GM18867 (cell line): ENCODE results near the gene CLCN3.
"Not testable (repeated sequence)": the region's sequence is repeated elsewhere in the genome, so short reads cannot be mapped to it uniquely, and the experiment has no call there.

Source experiments
- ATAC-seq: cut with Tn5 transposase; IDR thresholded peaks from one replicate; pipeline ENCODE4 v1.9.1; 2021; ENCODE audit warnings: mild to moderate bottlenecking, moderate library complexity; ENCODE audit not compliant: unreplicated experiment

CLCN3 gene

DNA sequence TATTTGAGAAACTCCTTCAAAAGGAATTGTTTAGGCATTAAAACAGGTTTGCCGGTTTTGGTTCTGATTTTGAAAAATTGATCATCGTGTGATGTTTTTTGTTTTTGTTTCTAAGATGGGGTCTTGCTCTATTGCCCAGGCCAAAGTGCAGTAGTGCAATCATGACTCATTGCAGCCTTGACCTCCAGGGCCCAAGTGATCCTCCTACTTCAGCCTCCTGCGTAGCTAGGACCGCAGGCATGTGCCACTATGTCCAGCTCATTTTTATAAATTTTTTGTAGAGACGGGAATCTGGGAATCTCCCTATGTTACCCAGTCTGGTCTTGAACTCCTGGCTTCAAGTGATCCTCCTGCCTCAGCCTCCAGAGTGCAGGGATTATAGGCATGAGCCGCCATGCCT is 35.0 kb downstream of the CLCN3 start:
- ATAC-seq: no peak

DNA sequence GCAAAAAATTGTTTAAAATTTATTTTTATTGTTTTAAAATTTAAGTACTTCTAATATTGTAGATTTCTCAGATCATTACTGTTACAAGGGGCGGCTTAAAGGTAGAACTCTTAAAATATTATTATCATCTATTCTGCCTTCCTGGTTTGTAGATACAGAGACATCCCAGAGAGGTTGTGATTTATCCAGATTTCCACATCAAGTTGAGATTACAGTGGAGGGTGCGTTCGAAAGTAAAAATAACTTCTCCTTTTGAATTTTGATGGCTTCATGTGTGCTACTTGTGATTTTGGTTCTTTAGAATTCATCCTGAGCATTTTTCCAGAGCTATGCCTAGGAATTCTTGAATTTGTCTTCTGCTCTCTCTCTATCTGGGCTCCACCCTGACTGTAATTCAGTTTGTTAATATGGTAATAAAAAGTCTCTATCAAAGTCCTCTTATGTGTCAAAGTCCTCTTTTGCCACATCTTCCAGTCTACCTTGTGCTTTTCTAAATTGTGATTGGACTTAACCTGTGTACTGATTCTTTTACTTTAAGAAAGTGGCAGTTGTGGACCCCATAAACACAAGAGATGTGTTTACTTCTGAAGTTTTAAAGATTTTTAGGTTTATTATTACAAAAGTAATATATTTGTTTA is 37.2 kb downstream of the CLCN3 start:
- ATAC-seq: no peak

DNA sequence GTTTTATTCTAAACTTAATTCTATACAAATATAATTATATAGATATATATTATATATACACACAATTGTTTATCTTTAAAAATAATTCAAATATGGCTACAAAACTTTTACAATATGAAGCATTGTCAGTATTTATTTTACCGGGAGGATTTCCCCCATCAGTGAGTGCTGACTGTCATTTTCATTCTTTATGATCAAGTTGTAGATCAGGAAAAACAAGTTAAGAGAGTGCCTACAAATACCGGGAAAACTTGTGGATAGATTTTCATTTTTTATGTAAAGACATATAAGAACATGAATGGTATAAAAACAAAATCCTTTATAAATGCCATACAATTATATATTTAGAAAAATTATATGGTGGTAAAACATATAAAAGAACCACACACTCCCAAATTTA is 37.8 kb downstream of the CLCN3 start:
- ATAC-seq: no peak

GRCh38 chr4:169658975-169659715 is 38.8 kb downstream of the CLCN3 start:
- no peak for ATAC-seq

DNA sequence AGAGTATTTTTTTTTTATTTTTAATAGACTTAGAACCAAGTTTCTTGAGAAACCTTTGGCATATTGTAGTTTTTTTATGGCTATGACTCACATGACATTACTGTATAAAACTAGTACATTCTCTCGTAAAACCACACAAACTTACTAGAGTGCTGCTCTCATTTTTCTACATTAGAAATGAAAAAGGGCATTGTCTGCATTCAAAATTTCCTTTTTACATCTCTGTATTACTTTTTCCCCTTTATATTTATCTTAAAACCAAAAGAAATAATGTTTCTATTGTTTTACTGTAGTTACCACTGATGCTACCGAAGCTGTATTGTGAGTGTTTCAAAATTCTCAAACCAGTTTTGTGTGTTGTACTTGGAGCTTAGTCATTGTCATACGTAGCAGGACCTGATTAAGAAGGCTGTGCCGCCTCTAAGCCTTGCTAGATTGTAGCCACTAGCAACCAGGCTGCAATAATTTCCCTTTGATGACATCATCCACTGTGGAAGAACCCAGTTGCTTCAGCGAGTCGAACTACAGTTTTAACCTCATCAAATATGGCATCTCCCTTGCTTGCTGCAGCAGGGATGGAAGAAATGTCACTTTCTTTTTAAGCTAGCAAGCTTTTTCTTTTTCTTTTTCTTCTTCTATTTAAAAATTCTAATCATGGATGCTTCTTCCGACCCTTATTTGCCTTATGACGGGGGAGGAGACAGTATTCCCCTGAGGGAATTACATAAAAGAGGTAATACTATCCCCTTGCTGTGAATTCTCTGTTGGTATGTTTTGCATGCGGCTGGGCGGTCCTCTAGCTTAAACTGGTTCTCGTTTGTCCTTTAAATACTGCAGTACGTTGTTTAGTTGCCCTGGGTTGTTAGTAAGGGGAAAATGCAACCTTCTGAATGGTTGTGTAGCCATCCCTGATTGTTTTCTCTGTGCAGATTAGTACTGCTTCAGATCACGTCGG is 39.6 kb downstream of the CLCN3 start:
- peak; percentile 96 for ATAC-seq

DNA sequence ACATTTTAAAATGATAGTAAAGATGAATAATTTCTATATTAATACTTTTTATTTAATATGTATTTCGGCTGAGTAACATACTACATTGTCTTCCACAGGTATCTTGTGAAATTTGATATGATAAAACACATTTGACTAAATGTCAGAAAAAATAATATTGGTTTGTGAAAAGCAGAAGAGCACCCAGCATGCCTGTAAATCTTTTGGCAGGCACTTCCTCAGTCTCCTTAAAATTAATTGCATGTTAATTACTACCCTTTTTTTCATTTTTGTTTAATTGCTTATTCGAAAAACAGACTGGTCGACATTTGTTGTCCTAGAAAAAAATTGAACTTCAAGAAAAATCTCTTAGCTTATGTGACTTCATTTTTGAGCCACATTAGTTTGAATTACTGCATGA is 40.6 kb downstream of the CLCN3 start:
- no peak for ATAC-seq

GRCh38 chr4:169661761-169662160 is 41.4 kb downstream of the CLCN3 start:
- no peak for ATAC-seq

- no peak for ATAC-seq
Measured at GRCh38 chr4:169662206-169662605, 41.8 kb downstream of the CLCN3 start.

DNA sequence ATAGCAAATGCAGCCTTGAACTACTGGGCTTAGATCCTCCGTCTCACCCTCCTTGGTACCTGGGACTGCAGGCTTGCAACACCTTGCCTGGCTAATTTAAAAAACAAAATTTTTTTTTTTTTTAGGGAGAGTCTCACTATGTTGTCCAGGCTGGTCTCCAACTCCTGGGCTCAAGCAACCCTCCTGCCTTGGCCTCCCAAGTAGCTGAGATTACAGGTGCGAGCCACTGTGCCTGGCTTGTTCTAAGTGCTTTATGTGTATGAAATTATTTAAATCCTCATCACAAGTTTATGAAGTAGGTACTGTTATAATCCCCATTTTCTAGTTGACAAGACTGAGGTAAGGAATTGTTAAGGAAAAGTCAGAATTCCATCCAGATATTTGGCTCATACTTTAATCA is 43.0 kb downstream of the CLCN3 start:
- no peak for ATAC-seq

GRCh38 chr4:169663831-169664230 is 43.5 kb downstream of the CLCN3 start:
- ATAC-seq: no peak

DNA sequence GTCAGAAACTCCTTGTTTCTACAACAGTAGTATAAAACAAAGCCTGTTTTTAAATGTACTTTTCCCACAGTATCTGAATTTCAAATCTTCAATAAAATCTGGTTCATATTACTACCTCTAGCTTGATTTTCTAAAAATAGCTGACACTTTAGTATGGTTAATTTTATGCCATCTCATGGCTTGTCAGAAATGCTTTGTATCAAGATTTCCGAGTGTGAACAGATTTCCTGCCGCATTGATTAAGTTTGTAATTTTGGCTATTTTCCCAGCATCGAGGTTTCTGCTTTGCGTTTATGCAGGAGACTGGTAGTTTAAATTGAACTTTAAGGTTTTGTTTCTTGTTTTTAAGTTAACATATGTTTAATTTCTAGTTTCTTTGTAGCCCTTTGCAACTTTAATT is 44.2 kb downstream of the CLCN3 start:
- no peak for ATAC-seq

DNA sequence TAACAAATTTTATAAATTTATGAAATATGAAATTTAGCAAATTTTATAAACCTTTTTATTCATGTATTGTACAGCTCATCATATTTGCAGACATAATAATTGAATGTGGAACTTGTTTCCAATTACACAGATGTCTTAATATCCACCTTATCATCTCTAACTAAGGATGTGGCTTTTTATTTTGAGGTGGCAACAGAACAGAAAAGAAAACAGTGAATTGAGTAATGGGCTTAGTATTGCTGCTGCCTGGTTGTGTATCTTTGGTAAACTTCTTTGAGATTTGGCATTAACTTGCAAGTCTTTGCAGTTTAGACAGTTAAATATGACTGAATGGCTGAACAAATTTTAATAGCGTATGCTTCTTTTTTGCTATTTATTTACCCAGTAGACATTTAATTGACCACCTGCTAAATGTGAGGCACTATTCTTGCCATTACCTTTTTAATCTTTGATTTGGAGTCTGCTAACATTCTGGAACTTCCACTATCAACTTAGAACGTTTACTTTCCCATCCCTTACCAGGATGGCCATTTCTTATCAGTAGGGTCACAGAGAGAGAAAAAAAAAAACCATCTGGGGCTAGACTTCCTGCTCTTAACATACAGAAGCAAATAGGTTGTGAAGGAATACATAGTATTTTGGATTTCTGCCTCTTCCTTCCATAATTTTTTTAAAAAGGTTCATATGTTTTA is 44.8 kb downstream of the CLCN3 start:
- no peak for ATAC-seq

GRCh38 chr4:169668069-169668721 is 47.8 kb downstream of the CLCN3 start:
- ATAC-seq: no peak

DNA sequence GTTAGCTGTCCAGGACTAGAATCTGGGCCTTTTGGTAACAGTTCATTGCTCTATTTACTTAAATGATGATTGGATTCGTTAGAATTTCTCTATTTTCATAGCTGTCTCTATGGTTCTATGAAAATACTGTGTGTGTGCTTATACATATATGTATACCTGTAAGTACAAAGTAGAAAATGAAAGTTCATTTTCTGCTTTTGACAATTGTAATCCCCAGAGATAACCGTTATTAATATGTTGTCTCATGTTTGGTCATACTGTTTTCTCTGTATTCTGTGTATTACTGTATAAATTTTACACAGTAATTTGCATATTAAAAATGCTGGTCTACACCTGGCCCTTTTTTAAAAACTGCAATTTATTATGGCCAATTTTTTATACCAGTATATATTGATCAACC is 55.4 kb downstream of the CLCN3 start:
- peak; percentile 74 for ATAC-seq

DNA sequence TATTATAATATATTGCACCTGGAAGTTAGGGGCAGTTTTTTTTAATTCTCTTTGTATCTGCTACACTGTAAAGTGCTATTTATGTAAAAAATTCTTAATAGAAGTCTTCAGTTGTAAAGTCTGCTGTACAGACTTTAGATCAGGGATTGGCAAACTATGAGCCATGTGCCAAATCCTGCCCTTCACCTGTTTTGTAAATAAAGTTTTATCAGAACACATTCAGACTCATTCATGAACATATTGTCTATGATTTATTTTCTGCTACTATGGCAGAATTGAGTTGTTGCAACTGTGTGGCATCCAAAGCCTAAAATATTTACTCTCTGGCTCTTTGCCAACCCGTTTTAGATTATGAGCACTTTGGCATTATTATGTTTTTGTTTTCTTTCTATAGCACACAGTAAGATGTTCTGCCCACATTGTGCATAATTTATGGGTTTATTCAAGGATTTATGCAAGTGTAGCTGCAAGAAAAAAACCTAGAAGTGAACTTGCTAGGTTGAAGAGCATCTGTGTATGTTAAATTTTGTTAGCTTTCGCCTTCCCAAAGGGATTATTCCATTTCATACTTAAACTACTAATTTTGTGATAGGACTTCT is 56.9 kb downstream of the CLCN3 start:
- no peak for ATAC-seq

DNA sequence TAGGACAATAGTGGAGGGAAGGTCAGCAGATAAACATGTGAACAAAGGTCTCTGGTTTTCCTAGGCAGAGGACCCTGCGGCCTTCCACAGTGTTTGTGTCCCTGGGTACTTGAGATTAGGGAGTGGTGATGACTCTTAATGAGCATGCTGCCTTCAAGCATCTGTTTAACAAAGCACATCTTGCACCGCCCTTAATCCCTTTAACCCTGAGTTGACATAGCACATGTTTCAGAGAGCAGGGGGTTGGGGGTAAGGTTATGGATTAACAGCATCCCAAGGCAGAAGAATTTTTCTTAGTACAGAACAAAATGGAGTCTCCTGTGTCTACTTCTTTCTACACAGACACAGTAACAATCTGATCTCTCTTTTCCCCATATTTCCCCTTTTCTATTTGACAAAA is 58.1 kb downstream of the CLCN3 start:
- not testable (repeated sequence) for ATAC-seq

DNA sequence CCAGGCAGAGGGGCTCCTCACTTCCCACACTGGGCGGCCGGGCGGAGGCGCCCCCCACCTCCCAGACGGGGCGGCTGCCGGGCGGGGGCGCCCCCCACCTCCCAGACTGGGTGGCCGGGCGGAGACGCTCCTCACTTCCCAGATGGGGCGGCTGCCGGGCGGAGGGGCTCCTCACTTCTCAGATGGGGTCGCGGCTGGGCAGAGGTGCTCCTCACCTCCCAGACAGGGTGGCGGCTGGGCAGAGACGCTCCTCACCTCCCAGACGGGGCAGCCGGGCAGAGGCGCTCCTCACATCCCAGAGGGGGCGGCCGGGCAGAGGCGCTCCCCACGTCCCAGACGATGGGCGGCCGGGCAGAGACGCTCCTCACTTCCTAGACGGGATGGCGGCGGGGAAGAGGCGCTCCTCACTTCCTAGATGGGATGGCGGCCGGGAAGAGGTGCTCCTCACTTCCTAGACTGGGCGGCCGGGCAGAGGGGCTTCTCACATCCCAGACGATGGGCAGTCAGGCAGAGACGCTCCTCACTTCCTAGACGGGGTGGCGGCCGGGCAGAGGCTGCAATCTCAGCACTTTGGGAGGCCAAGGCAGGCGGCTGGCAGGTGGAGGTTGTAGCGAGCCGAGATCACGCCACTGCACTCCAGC is 58.7 kb downstream of the CLCN3 start:
- ATAC-seq: not testable (repeated sequence)

DNA sequence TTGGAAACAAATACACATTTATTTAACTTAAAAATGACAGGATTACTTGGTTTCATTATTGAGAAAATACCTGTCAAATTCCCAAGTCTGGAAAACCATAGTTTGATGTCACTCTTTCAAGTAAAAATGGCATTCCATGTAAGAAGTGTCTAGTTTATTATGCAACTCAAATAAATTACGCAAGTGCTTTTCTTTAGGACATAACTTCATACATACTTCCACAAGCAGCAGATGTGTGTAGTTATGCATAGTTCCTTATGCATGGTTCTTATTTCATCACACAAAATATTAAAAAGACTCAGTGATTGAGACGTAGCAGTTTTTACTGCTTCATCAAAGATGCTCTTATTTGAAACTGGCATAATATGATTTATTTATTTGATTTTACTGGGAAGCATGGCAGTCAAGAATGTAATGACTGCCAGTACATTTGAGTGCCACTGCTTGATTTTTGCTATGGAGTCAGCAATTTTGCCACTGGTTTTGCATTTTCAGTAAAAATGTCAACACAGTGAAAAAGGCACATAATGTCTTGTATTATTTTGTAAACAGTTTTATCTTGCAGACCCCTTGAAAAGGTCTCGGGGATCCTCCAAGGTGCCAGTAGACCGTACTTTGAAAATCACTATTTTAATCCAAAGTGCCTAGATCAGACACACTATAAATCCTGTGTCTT is 62.1 kb downstream of the CLCN3 start:
- ATAC-seq: no peak

DNA sequence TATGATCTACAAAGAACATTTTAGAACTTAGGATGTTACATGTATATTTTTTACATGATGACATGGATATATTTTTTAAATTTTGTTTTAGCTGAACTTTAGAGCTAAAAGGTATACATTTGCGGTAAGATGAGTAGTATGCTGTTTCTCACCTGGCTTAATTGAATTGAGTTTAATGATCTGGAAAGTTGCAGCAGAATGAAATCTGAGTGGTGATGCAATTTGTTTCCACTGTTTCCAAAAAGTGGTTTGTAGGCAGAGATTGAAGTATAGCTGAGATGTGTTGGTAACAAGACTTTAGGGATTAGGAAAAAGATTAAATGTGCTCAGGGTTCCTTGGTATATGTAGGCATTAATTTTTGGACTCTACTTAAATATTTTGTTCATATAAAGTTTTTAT is 69.3 kb downstream of the CLCN3 start:
- no peak for ATAC-seq
